HT-29 (cell line): ENCODE measurements around the gene KCTD18. TPM values are rescaled to one million over a fixed set of nuclear protein-coding genes. Genes with fewer than 3 reads are reported as not detected.

ENCODE experiments used
- DNase-seq: peaks from one replicate; pipeline ENCODE4 v3.0.0-alpha.2; 2015; ENCODE audit warnings: low spot score
- total RNA-seq: library from RNA; depleted of rRNA; stranded (reverse); fragments of >200 nt; shearing (Covaris generic); gene quantifications from 2 replicates; pipeline ENCODE4 v1.2.3, GENCODE V29; 2014; rRNA removed

KCTD18 gene
- 6.8 and 6.9 TPM in 2 replicates for total RNA-seq

DNA sequence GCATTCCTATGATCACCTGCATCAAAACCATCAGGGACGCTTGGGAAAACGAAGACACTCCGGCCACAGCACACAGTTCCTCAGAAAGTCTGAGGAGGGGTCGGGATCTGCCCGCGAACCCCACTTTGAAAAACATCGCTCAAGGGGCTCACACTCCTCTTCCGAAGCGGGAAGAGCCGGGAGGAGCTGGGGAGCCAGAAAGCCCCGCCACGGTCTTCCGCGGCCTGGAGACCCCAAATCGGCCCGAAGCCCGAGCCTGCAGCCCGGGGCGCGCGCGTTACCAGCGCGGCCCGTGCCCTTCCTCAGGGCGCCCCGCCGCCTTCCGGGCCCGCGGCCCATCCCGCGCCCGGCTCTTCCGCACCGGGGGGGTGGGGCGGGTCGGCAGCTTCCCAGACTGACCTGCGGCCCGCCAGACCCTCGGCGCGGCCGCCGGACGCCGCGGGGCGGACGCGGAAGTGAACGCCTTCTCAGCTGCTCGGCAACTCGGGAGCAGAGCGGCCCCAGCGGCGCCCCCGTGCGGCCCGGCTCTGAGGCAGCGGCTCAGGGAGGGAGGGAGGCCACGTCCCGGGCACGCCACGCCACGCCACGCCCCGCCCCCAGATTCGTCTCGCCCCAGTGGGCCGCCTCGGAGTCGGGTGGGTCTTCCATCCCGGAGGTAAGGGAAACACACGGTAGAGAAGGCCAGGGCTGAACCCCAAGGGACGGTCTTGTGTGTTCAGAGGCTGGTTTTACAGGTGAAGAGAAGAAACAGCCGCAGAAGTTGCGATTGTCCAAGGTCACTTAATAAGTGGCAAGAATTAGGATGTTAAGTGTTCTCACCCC, at the start of gene KCTD18:
Gene KCTD18, minus strand, starts transcription at position 457 of the 822 bp plus-strand sequence. CDS start 3,052 bp downstream, outside the sequence.
- DNase-seq: peak; percentile 84

DNA sequence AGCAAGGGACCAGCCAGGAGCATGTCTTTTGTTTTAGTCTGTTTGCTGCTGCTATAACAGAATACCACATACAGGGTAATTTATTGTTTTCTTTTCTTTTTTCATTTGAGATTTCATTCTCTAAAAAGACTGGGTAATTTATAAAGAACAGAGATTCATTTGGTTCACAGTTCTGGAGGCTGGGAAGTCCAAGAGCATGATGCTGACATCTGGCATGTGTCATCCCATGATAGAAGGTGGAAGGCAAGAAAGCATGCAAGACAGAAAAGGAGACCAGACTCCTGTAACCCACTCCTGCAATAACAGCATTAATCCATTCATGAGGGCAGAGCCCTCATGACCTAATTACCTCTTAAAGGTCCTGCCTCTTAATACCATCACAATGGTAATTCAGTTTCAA, 30.9 kb upstream of the KCTD18 start:
- no peak for DNase-seq

DNA sequence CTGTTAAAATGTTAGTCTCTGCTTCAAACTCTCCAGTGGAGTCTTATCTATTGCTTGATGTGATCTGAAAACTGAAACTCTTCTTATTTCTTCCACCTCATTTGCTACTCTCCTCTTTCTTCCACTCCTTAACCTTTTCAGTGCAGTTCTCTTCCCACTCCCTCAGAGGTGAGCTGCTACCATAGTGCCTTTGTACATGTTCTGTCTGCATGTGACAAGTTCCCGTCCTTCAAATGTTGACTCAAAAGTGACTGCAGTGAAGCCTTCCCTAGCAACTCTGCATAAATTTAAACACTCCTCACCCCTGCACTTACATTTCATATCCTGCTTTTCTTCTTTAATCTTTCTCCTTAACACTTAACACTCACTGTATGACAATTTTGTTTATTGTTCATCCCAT, 28.3 kb upstream of the KCTD18 start:
- no peak for DNase-seq

DNA sequence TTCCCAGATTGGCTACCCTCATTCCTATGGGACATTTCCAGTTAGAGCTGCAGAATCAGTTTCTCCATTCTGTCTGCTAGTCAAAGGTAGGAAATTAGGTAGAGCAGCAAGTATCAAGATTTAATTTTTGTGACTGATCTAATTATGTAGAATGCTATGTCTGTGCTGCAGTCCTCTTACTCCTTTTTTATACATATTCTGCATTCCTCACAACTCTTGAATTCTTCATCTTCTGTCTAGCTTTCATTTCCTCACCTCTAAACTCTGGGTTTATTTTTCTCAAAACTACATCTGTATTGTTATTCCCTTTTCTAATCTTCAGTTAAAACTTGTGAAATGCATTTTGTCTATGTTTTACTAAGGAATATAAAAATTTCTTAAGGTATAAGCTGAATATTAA, 24.7 kb upstream of the KCTD18 start:
- no peak for DNase-seq

DNA sequence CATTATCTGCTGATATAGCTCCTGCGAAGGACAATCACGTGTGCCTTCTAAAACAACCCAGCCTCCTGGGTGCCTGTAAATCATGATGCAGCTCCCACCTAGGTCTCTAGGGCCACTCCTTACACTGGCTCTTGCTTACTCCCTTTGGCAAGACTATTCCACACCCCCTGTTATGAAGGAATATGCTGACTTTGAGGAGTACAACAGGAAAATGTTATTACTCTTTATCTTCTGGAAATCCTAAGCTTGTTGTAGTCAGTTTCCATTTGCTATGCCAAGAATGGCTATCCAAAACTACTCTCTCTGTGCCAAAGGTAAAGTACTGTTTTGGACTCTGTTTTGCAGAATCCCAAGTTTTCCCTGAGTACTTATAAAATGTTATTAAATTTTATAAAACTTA, 23.9 kb upstream of the KCTD18 start:
- no peak for DNase-seq

DNA sequence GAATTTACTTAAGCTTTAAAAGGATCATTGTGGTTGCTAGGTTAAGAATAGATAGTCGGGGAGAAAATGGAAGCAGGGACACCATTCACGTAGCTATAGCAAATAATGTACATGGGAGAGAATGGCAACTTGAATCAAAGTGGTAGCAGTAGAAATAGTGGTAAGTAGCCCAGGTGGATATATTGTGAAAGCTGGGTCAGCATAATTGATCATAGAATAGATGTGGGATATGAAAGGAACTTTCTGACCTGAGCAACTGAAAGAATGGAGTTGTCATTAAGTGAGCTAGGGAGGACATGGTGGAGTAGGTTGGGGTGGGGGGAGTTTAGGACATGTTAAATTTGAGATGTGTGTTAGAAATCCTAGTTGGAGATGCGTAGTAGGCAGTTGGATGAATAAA, 18.4 kb upstream of the KCTD18 start:
- DNase-seq: no peak

DNA sequence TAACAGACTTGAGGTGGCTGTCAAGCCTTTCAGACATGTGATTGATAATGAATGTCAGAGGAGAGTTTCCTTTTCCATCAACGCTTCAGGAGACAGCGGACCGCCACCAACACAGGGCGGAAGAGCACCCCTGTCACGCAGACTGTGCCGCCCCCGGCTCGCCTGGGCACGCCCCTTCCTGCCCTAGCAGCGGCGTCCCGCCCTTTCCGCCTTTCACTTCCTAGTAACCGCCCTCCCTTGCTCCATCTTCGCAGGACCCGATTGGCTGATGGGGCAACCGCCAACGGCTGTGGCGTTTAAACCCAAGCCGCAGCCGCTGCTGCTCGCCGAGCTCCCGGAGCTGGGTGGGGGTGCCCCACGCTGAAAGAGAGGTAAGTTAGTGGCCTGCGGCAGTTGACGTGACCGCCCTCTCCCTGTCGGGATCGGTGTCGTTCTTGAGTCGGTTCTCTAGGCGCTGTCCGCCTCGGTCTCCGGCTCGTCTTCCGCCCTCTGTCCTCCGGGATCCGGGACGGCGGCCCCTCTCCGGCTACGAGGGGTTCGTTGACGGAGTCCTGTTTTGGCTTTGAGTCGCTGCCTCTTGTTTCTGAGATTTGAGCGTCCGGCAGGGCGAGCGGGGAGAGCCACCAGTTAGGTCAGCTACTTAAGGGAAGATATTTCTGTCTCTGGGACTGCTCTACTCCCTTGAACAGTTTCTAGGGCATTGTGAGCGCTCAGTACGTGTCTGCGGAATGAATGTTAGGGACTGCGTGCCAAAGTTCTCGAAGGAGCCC, 16.2 kb upstream of the KCTD18 start, which contains the start of gene SGO2:
Gene SGO2, plus strand, starts transcription at position 326 of the 770 bp plus-strand sequence. CDS start 6,769 bp downstream, outside the sequence.
- peak; percentile 98 for DNase-seq

DNA sequence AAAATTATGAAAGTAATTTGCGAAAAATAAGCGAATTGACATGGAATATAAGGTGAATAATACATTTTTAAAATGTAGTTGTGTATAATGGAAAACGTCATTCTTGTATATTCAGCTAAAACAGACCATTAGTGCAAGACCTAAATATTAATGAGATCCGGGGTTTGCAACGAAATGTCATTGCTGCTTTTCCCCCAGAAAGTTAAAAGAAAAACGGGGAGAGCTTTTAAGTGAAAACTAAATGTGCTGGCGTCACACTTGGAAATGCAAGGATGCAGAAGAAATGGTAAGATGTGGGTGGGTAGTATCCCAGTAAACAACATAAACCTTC, 15.6 kb upstream of the KCTD18 start:
- DNase-seq: no peak

DNA sequence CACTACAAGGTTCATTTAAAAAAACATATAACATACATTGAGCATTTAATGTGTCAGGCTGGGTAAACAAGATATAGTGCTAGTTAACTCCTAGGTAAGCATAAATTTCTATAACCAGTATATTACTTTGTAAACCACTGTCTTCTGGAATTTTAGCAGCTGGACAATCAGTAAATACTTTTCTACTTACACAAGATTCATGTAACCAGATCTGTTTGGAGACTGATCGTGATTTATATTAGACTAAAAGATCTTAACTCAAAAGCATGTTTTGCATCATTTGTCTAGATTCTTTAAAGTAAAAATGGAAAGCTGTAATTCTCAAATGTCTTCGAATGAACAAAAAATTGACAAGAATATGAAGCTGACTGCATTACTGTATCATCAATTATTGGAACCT, 15.2 kb upstream of the KCTD18 start:
- no peak for DNase-seq

DNA sequence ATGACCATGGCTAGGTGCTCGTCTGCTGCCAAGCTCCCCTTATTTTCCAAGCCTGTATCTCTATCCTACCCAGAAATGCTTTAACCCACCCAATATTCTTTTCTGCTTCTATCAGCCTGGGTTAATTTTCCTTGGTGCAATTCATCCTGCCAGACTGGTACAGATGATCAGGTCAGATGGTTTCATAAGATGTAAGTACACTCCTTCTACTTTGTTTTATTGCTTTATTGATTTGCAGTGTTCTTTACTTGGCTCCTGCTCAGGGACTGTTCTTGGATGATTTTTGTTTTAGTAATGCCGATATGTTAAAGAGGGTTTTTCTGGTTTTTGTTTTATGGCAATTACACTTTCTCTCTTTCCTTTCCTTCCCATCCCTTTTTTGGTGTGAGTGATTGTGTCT, 13.7 kb upstream of the KCTD18 start:
- DNase-seq: no peak

DNA sequence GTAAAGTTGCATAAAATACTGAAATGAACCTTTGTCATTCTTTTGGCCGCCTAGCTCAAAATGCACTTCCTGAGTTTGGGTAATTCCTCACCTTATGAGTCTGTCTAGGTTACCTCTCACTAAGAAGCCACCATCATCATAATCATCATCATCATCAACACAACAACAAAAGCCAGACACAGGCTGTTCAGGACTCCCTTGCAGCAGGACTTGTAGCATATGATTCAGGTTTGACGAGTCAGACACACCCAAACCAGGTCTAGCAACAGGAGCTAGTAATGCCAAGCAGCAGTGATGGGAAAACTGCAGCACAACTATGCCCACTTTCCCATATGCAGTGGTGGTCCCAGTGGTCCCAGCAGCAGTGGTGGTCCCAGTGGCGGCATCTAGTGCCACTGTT, 13.3 kb upstream of the KCTD18 start:
- DNase-seq: no peak

DNA sequence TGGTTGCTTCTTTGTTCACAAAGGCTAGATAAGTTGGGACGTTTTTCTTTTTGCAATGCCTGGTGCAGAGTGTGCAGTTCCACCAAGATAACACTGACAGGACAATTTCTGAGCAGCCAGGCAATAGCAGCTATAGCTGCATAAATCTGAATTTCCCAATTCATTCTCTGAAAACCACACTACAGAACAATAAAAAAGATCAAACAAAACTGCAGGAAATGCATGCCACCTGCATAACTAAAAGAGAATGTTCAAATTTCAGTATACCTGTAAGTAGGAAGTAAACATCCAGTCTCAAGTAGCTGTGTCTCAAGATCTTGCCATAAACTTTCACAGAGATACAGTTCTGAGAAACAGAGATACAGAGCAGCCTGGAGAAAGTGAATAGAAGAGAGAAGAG, 5.3 kb upstream of the KCTD18 start:
- DNase-seq: no peak

DNA sequence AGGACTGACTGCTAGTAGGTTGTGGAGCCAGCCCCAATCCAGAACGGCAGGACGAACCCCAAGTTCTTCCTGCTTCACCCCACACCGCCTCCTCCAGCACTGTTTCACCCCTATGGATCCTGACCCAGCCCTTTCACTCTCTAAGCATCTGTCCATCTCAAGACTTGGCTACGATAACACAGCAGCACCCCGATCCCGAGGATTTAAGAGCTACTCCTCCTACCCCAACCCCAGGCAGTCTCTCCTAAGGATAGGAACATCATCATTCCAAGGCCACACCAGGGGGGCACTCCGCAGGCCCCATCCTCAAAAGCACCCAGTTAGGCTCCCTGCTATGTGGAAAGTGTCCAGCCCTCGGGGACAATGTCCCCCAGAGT, 645 bp downstream of the KCTD18 start:
- DNase-seq: peak; percentile 43

DNA sequence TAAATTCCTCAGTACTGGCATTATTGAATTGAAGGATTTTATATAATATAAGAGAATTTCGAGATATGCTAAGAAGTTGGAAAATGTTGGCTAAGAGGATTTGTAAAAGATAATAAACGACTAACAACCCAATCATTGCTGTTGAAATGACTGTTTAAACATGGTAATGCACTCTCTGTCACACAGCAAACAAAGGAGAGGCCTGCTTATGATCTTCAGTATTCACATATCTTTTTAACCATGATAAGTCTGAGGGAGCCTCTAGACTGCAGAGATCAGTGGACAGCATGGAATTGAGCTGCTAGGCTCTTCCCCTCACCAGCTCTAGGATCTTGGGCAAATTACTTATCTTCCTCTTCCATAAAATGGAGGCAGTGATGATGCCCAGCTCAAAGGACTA, 2.7 kb downstream of the KCTD18 start:
- no peak for DNase-seq

DNA sequence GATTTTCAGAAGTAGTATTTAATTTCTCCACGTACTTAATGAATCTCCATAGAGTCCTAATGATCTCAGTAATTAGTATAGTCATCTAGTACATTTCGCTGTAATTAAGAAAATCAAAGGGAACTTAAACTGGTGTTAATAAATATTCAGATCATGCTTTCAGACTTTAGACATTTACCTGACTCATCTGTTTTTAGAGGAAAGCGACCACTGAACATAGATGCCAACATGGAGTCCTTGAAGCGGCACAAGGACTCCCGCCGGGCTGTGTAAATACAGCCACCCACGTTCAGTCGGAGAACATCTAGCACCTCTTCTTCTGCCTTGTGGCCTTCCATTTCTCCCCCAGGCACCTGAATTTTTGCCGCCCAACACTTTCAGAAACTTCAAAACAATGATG, 3.2 kb downstream of the KCTD18 start:
- DNase-seq: no peak

DNA sequence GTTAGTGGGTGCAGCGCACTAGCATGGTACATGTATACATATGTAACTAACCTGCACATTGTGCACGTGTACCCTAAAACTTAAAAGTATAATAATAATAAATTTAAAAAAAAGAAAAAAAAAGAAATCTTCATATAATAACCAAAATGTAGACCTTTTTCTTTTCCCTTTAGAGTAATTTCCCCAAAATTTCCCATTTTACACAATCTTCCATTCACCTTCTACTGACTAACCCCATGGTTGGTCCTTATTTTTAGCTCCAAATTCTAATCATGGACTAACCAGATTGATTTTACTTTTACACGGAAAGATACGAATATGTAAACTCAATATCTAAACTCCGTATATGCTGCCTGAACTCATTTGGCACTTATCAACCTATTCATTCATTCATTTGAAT, 7.7 kb downstream of the KCTD18 start:
- DNase-seq: no peak

DNA sequence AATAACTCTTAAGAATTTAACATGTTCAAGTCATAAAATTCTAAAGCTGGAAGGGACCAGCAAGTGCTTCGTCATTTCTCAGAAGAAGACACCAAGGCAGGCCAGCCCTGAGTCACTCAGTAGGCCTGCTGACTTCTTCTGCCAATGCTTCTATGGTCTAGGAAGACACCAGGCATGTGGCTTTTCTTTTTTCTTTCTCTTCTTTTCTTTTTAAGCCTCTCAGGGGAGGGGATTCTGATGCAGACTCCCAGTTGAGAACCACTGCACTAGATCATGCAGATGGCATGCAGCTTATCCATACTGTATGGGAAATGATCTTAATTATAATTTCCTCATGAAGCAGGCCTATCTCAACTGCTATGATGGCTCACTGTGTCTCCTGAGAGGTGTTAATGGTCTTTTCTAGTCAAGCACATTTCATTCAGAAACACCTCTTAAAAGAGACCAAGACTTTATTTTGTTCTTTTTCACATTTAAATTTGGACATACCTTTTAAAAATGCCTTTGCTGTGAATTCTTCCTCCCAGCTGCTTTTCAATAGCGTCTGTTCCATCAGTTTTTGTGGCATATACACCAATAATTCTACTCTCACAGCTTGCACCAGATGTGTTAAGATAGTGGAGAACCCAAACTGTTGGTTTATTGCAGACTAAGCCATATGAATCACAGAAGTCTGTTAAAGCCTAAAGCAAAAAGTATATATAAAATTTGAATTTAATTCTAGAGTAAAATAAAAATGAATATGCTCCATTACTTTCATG, 11.3 kb downstream of the KCTD18 start:
- DNase-seq: no peak

DNA sequence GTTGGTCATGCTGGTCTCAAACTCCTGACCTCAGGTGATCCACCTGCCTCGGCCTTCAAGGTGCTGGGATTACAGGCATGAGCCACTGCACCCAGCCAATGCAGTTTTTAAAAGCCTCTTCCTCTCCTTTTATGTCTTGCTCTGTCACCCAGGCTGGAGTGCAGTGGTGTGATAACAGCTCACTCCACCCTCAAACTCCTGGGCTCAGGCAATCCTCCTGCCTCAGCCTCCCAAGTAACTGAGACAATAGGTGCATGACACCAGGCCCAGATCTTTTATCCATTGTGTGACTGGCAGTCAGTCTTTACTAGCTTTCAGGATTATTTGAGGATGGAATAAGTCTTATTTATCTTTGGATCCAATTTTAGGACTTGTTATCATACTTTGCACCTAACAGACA, 13.2 kb downstream of the KCTD18 start:
- DNase-seq: no peak

DNA sequence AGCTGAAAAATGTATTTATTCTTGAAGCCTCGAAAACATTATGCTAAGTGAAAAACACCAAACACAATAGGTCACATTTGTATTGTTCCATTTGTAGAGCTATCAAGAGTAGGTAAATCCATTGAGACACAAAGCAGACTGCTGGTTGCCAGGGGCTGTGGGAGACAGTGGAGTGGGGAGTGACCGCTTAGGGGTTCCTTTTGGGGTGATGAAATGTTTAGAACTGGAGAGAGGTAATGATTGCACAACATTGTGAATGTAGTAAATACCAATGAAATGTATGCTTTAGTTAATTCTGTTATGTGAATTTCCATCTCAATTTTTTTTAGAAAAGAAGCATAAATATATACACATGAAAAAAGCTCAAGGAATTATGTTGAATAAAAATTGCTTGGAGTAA, 15.8 kb downstream of the KCTD18 start:
- no peak for DNase-seq

DNA sequence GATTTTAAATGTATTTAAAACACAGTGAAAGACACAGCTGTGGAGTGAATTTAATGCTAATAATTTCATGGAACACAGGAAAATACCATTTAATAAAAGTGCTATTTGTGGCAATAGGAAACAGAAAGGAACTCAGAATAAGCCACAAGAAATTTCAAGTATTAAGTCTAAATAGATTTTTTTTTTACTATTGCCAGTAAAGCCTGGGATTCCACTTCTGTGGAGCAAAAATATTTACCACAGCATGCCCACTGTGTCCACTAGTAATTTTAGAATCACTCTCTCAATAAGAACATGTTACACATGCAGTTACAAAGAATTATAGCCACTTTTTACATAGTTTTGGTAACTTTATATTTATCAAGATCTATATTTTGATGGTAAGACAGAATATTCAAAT, 17.2 kb downstream of the KCTD18 start:
- no peak for DNase-seq

DNA sequence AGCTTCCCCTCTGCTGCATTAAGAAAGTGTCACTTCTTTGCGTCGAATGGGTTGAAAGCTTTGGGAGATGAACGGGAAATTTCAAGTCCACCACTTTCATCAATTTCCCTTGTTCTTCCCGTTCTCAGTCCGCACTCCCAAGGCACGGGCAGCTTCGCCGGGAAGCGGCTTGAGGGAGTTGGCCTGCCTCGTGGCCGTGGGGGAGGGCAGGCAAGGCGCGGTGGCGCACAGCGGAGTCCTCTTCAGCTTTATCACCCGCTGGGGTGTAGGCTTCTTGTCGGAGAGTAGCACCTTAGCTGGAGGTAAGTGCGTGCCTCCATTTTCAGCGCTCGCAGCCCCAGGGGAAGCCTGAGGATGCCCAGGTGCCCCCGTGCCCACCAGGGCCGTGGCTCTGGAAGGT, 19.9 kb downstream of the KCTD18 start:
- no peak for DNase-seq

DNA sequence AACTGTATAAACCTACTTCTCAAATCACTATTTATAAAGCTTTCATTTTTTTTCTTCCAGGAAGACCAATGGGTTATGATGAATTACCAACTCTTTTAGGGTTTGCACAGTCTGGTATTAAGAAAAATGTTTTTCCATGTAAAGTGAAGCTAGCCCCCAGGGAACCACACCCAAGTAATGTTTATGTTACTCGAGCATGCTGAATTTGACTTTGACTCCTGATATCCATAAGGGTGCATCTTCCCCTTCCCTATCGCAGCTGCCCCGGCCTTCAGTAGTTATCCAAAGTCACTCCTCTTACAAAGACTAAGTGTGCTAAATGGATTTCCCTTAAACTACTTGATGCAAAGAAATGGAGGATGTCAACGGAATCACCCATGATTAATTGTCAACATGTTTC, 21.7 kb downstream of the KCTD18 start:
- no peak for DNase-seq
